GM11168 (cell line): ENCODE data around the gene CPNE9.

ENCODE experiments used
- in situ Hi-C: fragments of 300-500 bp; cut with MboI; formaldehyde crosslinking; loops from one replicate; pipeline ENCODE4 v1.12.0; 2022; ENCODE audit warnings: low sequenced_read_pairs; ENCODE audit not compliant: unreplicated experiment

CPNE9 gene

GRCh38 chr3:9686703-9687102 lies 16.9 kb upstream of the CPNE9 start:
- in situ Hi-C loops, result no loop called here

GRCh38 chr3:9687514-9687913 lies 16.1 kb upstream of the CPNE9 start:
- in situ Hi-C loops, result no loop called here

GRCh38 chr3:9688961-9689360 lies 14.7 kb upstream of the CPNE9 start:
- in situ Hi-C loops, result no loop called here

- in situ Hi-C loops, result no loop called here
Measured at GRCh38 chr3:9689757-9690156, 13.9 kb upstream of the CPNE9 start.

DNA sequence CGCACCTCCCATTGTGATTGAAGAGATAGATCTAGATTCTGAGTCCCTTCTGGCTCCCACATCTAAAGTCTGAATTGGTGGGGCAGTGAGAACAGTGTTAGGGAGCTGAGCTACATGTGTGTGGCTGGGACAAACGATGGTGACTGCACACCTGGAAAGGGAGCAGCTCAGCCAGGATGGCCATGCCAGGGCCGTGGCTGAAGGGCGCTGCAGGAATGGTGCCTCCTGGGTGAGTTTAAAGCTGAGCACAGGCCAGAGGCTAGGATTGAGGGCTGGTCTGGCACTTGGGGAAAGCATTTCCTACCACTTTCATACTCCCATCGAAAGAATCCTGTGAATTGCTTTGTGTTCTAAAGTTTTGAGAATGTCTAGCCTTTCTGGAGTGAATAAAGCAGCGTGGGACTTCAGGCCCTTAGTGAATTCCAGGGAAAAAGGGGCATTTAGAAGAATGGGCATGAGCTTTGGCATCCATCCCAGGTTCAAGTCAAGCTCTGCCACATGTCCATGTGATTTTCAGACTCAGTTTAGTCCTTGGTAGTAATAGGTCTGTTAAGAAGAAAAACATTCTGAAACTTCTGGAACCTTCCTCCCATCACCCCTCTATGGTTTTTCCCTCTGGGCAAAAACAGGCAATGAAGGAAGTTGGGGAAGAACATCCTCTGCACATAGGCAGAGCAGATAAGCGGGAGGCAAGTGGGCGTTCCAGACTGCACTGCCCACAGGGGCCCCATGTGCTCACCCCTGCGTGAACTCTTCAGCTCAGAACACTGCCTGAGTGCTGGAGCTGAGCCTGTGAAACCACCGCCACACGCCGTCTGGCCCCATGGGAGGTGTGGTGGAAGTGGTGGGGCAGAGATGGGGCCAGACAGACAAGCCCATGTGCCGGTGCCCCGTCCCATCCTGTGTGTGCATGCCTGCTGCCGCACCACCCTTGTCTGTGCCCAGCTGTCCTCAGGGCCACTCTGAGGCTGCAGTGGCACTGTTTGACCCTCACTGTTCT lies 12.9 kb upstream of the CPNE9 start:
- in situ Hi-C loops, result no loop called here

DNA sequence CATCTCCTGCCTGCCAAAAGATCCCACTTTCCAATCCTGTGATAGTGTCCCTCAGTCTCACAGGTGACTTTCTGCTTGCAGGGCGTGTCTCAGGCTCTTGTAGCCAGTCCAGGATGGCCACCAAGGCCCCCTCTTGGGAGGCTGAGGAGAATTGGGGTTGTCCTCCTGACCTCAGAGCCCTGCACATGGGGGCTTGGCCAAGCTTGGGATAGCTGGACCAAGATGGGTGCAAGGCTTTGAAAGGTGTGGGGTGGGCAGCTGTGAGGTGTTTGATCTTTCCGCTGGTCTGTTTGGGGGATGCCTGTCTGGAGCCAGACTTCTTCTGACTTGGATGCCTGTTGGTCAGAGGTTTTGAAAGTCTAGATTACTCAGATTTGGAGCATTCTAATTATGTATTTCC lies 12.0 kb upstream of the CPNE9 start:
- in situ Hi-C loops, result no loop called here

- in situ Hi-C loops, result no loop called here
Measured at GRCh38 chr3:9692416-9692815, 11.2 kb upstream of the CPNE9 start.

GRCh38 chr3:9695345-9695744 lies 8.3 kb upstream of the CPNE9 start:
- in situ Hi-C loops, result no loop called here

GRCh38 chr3:9695746-9696145 lies 7.9 kb upstream of the CPNE9 start:
- in situ Hi-C loops, result no loop called here

- in situ Hi-C loops, result no loop called here
Measured at GRCh38 chr3:9696480-9697220, 7.0 kb upstream of the CPNE9 start.

DNA sequence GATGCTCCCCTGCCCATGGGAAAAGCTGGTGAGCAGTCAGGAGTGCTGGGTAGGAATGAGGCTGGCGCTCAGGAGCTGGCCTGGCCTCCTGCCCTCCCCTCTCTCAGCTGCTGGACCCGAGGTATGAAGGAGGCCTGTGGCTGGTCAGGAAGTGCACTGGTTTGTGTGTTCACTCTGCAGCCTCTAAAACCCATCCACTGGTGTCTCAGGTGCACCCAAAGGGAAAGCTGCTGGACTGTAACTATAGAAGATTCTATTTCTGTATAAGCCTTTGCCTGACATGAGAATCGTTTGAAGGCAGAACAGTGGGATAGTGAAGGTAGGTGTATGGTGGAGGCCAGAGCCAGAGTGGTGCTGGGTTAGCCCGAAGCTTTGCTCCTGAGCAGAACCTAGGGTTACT lies 5.7 kb upstream of the CPNE9 start:
- in situ Hi-C loops, result no loop called here

DNA sequence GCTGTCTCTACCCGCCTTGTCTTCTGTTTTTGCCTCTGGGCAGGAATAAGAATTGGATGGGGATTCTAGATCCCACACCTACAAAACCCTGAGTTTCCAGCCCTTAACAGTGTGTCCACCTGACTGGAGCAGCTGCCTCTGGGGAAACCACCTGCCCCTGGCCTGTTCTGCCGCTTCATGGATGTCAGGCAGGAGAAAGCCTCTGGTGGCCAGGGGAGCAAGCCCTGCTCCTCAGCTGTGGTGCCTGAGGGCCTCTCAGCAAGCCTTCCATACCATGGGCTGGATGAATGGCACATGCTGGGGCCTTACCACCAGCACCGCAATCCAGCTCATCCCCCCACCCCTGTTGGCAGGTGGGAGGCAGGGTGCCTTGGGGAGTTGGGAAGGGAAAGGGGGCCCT lies 5.3 kb upstream of the CPNE9 start:
- in situ Hi-C loops, result no loop called here

GRCh38 chr3:9700536-9700935 lies 3.1 kb upstream of the CPNE9 start:
- in situ Hi-C loops, result no loop called here

DNA sequence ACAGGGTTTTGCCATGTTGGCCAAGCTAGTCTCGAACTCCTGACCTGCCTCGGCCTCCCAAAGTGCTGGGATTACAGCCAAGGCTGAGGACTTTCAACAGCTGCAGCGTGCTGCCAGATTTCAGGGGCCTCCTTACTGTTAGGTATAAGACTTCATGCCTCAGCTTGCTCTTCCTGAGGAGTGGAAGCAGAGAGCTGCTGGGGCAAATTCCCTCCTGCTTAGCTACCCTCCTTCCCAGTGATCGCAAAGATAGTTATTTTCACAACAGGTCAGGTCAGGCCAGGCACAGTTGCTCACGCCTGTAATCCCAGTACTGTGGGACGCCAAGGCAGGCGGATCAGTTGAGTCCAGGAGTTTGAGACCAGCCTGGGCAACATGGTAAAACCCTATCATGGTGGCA lies 2.6 kb upstream of the CPNE9 start:
- in situ Hi-C loops, result no loop called here

DNA sequence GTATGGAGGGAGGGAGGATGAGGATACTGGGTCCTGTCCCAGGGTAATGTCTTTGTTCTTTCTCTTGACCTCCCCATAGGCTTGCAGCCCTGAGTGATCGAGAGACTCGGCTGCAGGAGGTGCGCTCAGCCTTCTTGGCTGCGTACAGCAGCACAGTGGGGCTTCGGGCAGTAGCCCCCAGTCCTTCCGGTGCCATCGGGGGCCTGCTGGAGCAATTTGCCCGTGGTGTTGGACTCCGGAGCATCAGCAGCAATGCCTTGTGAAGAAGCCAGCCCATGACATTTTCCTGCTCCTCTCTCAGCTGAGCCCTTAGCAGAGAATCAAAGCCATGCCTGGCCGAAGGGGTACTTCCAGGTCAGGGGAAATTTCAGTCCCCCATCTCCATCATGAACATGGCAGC lies 1.9 kb upstream of the CPNE9 start:
- in situ Hi-C loops, result no loop called here

DNA sequence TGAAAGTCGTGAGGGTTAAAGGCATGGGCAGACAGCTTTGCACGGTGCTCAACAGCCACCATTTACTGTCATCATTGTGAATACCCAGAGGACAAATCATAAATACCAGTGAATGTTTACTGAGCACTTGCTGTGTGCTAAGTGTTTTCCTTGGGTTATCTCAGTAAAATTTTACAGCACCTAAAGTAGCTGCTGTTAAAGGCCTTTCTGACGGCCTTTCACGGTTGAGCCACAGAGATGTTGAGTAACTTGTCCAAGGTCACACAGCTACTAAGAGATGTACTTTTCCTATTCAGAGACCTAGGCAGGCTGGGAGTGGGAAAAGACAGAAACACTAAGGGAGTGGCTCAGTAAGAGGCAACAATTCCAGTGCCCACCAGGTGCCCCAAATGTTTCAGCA lies 393 bp upstream of the CPNE9 start:
- in situ Hi-C loops, result no loop called here

GRCh38 chr3:9704347-9705322 lies 1.0 kb downstream of the CPNE9 start:
- in situ Hi-C loops, result no loop called here

- in situ Hi-C loops, result no loop called here
Measured at GRCh38 chr3:9710174-9710739, 6.6 kb downstream of the CPNE9 start.

GRCh38 chr3:9712415-9712814 lies 8.8 kb downstream of the CPNE9 start:
- in situ Hi-C loops, result no loop called here

DNA sequence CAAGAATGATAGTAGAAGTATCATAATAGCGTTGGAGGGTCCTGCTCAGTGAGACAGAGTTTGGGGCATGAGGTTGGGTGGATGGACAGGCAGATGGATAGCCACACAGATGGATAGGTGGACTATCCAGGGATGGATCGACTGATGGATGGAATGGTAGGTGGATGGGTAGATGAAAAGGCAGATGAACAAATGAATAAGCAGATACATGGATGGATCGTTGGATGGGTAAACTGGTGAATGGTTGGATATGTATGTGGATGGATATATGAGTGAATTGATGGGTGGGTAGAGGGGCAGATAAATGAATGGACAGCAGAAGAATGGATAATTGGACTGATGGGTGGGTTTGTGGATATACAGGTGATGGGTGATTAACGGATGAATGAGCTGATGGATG lies 9.5 kb downstream of the CPNE9 start:
- in situ Hi-C loops, result no loop called here
